PC-9 (cell line): ENCODE results near the gene MSI2. TPM values are rescaled to one million over a fixed set of nuclear protein-coding genes. Genes with fewer than 3 reads are reported as not detected.

ENCODE experiments used
- BruUV-seq: library from RNA; stranded (reverse); fragments of 400-500 nt; replicated peaks from 2 replicates; lab custom pipeline; 2021; lab: Mats Ljungman, UMichigan
- CTCF ChIA-PET: fragments of 300-600 bp; sonication (Branson Sonifier 250); formaldehyde crosslinking; loops from one replicate; lab custom pipeline; 2022; ENCODE audit warnings: antibody characterized with exemption; lab: Charles Lee
- POLR2A ChIA-PET: fragments of 300-600 bp; sonication (Branson Sonifier 250); formaldehyde crosslinking; loops from one replicate; lab custom pipeline; 2022; ENCODE audit warnings: antibody characterized with exemption; ENCODE audit not compliant: unreplicated experiment; lab: Charles Lee
- DNase-seq, 2 experiments: peaks; one replicate each; pipeline versions ENCODE4 v3.0.0 to v3.0.0-alpha.2; 2015 to 2022; ENCODE audit warnings: mixed read lengths in 1 of 2
- H2AFZ ChIP-seq: fragments of 200-600 bp; sonication (generic); 2 replicates; pipeline ENCODE4 v1.8.1; 2017; ENCODE audit warnings: antibody characterized with exemption
- H3F3A ChIP-seq: fragments of 200-600 bp; sonication (generic); 2 replicates; pipeline ENCODE4 v1.8.1; 2017; ENCODE audit warnings: antibody characterized with exemption, mild to moderate bottlenecking, low read depth; ENCODE audit not compliant: insufficient read depth
- H3K27ac ChIP-seq: fragments of 200-600 bp; sonication (generic); 2 replicates; pipeline ENCODE4 v1.6.1; 2016; ENCODE audit warnings: mixed run types
- H3K27me3 ChIP-seq: fragments of 200-600 bp; sonication (generic); 2 replicates; pipeline ENCODE4 v1.6.1; 2016; ENCODE audit warnings: low read depth, mixed run types; ENCODE audit not compliant: insufficient read depth
- H3K36me3 ChIP-seq: fragments of 200-600 bp; sonication (generic); 2 replicates; pipeline ENCODE4 v1.6.1; 2016; ENCODE audit warnings: low read depth, mixed run types
- H3K4me1 ChIP-seq: fragments of 200-600 bp; sonication (generic); replicated peaks from 2 replicates; pipeline ENCODE4 v1.6.1; 2016; ENCODE audit warnings: mixed run types; ENCODE audit not compliant: insufficient read depth
- H3K4me2 ChIP-seq: fragments of 200-600 bp; sonication (generic); 2 replicates; pipeline ENCODE4 v1.6.1; 2017; ENCODE audit warnings: mixed run types
- H3K4me3 ChIP-seq: fragments of 200-600 bp; sonication (generic); 2 replicates; pipeline ENCODE4 v1.6.1; 2016; ENCODE audit warnings: mixed run types
- H3K79me2 ChIP-seq: fragments of 200-600 bp; sonication (generic); 2 replicates; pipeline ENCODE4 v1.6.1; 2017; ENCODE audit warnings: low read depth, mixed run types
- H3K9me2 ChIP-seq: fragments of 200-600 bp; sonication (generic); 2 replicates; pipeline ENCODE4 v1.8.1; 2017; ENCODE audit warnings: mild to moderate bottlenecking; ENCODE audit not compliant: insufficient read depth
- H3K9me3 ChIP-seq: fragments of 200-600 bp; sonication (generic); 2 replicates; pipeline ENCODE4 v1.8.1; 2016; ENCODE audit warnings: low read depth; ENCODE audit not compliant: insufficient read depth
- H4K20me1 ChIP-seq: fragments of 200-600 bp; sonication (generic); 2 replicates; pipeline ENCODE4 v1.8.1; 2017; ENCODE audit not compliant: insufficient read depth
- EZH2 ChIP-seq: fragments of 200-600 bp; sonication (generic); IDR thresholded peaks from 2 replicates; pipeline ENCODE4 v1.8.0; 2017; ENCODE audit warnings: antibody characterized with exemption, low read depth
- intact Hi-C: fragments of 100-400 bp; cut with micrococcal nuclease; formaldehyde crosslinking; loops from one replicate; pipeline ENCODE4 v1.10.0; 2022; ENCODE audit not compliant: unreplicated experiment
- total RNA-seq: library from RNA; stranded (reverse); gene quantifications from 2 replicates; pipeline ENCODE4 v1.2.3, GENCODE V29; 2021
- TF ChIP-seq, protein P1 (sequence below): fragments of 200-600 bp; sonication (generic); conservative IDR thresholded peaks from 2 replicates; pipeline ENCODE4 v1.6.1; 2017; ENCODE audit warnings: mixed run types, antibody characterized with exemption, mild to moderate bottlenecking, moderate library complexity

MSI2 gene
- total RNA-seq, 1 experiment from 2014 or later: 15.7 TPM

DNA sequence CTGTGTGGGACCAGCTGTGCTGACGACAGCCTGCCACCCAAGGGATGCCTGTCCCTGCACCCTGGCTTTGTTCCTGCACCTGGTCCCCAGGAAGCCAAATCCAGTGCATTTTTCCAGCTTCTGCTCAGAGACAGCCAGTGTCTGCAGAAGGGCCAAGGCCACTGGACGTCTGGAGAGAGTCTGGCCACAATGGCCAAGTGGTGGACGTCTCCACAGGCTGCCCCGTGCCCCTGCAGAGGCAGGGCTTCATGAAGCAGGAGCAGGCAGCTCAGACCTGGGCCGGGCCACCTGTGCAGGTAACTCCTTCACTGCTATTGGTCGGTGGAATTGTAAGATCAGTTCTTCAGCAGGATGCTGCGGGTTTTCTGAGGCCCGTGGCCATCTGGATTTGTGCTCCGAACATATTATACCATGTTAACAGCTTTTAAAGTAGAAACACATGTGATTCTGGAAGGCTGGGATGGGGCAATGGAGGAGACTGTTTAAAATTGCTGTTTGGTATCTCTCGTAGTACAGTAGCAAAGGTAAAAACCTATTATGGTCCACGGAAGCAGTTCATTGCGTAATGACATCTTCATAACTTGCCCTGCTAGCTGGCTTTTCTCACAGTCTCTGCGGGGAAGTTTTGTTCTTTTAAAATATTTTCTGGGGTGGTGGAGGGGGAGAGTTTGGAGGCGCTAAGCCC is 303.5 kb downstream of the MSI2 start:
- no peak for TF ChIP-seq EZH2
- TF ChIP-seq, protein P1, sequence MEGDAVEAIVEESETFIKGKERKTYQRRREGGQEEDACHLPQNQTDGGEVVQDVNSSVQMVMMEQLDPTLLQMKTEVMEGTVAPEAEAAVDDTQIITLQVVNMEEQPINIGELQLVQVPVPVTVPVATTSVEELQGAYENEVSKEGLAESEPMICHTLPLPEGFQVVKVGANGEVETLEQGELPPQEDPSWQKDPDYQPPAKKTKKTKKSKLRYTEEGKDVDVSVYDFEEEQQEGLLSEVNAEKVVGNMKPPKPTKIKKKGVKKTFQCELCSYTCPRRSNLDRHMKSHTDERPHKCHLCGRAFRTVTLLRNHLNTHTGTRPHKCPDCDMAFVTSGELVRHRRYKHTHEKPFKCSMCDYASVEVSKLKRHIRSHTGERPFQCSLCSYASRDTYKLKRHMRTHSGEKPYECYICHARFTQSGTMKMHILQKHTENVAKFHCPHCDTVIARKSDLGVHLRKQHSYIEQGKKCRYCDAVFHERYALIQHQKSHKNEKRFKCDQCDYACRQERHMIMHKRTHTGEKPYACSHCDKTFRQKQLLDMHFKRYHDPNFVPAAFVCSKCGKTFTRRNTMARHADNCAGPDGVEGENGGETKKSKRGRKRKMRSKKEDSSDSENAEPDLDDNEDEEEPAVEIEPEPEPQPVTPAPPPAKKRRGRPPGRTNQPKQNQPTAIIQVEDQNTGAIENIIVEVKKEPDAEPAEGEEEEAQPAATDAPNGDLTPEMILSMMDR: no peak
- Histone ChIP-seq H3K4me2 (no peak overlapping the region), H3K27ac (no peak overlapping the region), H3K27me3 (peaks cover 22% of the 10 kb centered on the region; the same call in 1 of the 2 replicates), H3K9me2 (no peaks in the 10 kb centered on the region), H4K20me1 (no peaks in the 10 kb centered on the region), H3K9me3 (no peaks in the 10 kb centered on the region), H3K4me3 (no peak overlapping the region), H3K79me2 (no peaks in the 10 kb centered on the region), H3F3A (no peaks in the 10 kb centered on the region), H2AFZ (no peak overlapping the region), H3K4me1 (no peaks in the 10 kb centered on the region), H3K36me3 (no peaks in the 10 kb centered on the region)
- BruUV-seq: no TSS peak
- POLR2A ChIA-PET: no interaction called here
- intact Hi-C loops: no loop called here
- DNase-seq: peak in 1 of 2 experiments; percentile 15
- CTCF ChIA-PET: no interaction called here

DNA sequence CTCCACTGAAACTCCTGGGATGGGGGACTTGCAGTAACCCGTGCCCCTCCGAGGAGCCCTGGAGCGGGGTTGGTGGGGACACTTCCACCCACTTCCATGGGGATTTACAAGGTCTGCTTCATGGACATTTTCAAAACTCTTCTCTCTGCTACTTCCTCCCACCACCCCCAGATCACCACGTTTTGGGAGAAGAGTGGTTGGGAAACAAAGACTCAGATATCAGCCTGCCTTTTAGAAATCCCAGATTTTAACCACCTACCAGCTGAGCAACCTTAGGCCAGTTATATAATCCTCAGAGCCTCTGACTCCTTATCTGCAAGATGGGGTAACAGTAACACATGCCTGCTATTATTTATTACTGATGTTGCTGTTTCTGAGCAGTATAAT is 304.0 kb downstream of the MSI2 start:
- Histone ChIP-seq H3K27me3 (peaks cover 22% of the 10 kb centered on the region; the same call in 1 of the 2 replicates), H3K9me3 (no peaks in the 10 kb centered on the region), H3K4me1 (no peaks in the 10 kb centered on the region), H3K9me2 (no peaks in the 10 kb centered on the region), H3F3A (no peaks in the 10 kb centered on the region), H4K20me1 (no peaks in the 10 kb centered on the region), H3K79me2 (no peaks in the 10 kb centered on the region), H3K4me2 (no peak overlapping the region), H2AFZ (no peak overlapping the region), H3K36me3 (no peaks in the 10 kb centered on the region), H3K27ac (no peak overlapping the region), H3K4me3 (no peak overlapping the region)
- ChIA-PET CTCF (no interaction called here), POLR2A (no interaction called here)
- DNase-seq: no peak
- TF ChIP-seq EZH2: no peak
- TF ChIP-seq, protein P1: no peak
- BruUV-seq: no TSS peak
- intact Hi-C loops: no loop called here

GRCh38 chr17:57561072-57561861 is 304.9 kb downstream of the MSI2 start:
- H3F3A ChIP-seq: no peaks in the 10 kb centered on the region
- ChIA-PET CTCF (interaction anchor here (0.6 kb wide), 1 partner anchor 336 kb away, joined by 5 read pairs; no protein-coding TSS in a partner anchor), POLR2A (no interaction called here)
- no peaks in the 10 kb centered on the region for H3K9me3 ChIP-seq
- TF ChIP-seq, protein P1: no peak
- TF ChIP-seq EZH2: no peak
- H4K20me1 ChIP-seq: no peaks in the 10 kb centered on the region
- no peaks in the 10 kb centered on the region for H3K9me2 ChIP-seq
- intact Hi-C loops: no loop called here
- H3K27ac ChIP-seq: no peak overlapping the region
- H3K79me2 ChIP-seq: no peaks in the 10 kb centered on the region
- BruUV-seq: no TSS peak
- H3K4me2 ChIP-seq: no peak overlapping the region
- H3K4me1 ChIP-seq: no peaks in the 10 kb centered on the region
- no peak for DNase-seq
- H3K36me3 ChIP-seq: no peaks in the 10 kb centered on the region
- H3K27me3 ChIP-seq: peaks cover 22% of the 10 kb centered on the region; the same call in 1 of the 2 replicates
- no peak overlapping the region for H2AFZ ChIP-seq
- H3K4me3 ChIP-seq: no peak overlapping the region
